Daoy (cell line): ENCODE data around the gene SLC6A3. TPM values are rescaled to one million over a fixed set of nuclear protein-coding genes. Genes with fewer than 3 reads are reported as not detected.
"Not testable (repeated sequence)": the region's sequence is repeated elsewhere in the genome, so short reads cannot be mapped to it uniquely, and the experiment has no call there.

Source experiments
- DNase-seq: peaks from one replicate; pipeline ENCODE4 v3.0.0-alpha.2; 2015; ENCODE audit warnings: low read depth
- total RNA-seq: library from RNA; depleted of rRNA; stranded (reverse); fragments of >200 nt; shearing (Covaris generic); gene quantifications from 2 replicates; pipeline ENCODE4 v1.2.3, GENCODE V29; 2014

SLC6A3 gene
- total RNA-seq, 1 experiment from 2014 or later, result not detected

- no peak for DNase-seq
Observed at GRCh38 chr5:1465117-1465516, 19.9 kb upstream of the SLC6A3 start.

GRCh38 chr5:1464511-1464910 is 19.3 kb upstream of the SLC6A3 start:
- no peak for DNase-seq

GRCh38 chr5:1464096-1464446 is 18.8 kb upstream of the SLC6A3 start:
- no peak for DNase-seq

- DNase-seq, result no peak
Observed at GRCh38 chr5:1463326-1464095, 18.3 kb upstream of the SLC6A3 start.

- no peak for DNase-seq
Observed at GRCh38 chr5:1462358-1462757, 17.1 kb upstream of the SLC6A3 start.

- no peak for DNase-seq
Observed at GRCh38 chr5:1461396-1461795, 16.2 kb upstream of the SLC6A3 start.

GRCh38 chr5:1460054-1460682 is 14.9 kb upstream of the SLC6A3 start:
- no peak for DNase-seq

GRCh38 chr5:1459435-1459834 is 14.2 kb upstream of the SLC6A3 start:
- DNase-seq, result not testable (repeated sequence)

- DNase-seq, result not testable (repeated sequence)
Observed at GRCh38 chr5:1456110-1456881, 11.1 kb upstream of the SLC6A3 start.

- DNase-seq, result no peak
Observed at GRCh38 chr5:1453613-1454012, 8.4 kb upstream of the SLC6A3 start.

GRCh38 chr5:1449081-1449630 is 3.9 kb upstream of the SLC6A3 start:
- no peak for DNase-seq

GRCh38 chr5:1448511-1449011 is 3.3 kb upstream of the SLC6A3 start:
- no peak for DNase-seq

GRCh38 chr5:1447671-1448361 is 2.6 kb upstream of the SLC6A3 start:
- DNase-seq, result no peak

GRCh38 chr5:1446602-1447343 is 1.5 kb upstream of the SLC6A3 start:
- DNase-seq, result no peak

GRCh38 chr5:1445689-1446601 is 705 bp upstream of the SLC6A3 start:
- no peak for DNase-seq

- no peak for DNase-seq
Observed at GRCh38 chr5:1444361-1445189, 665 bp downstream of the SLC6A3 start.

- no peak for DNase-seq
Observed at GRCh38 chr5:1443991-1444360, 1.3 kb downstream of the SLC6A3 start.

GRCh38 chr5:1443171-1443570 is 2.1 kb downstream of the SLC6A3 start:
- DNase-seq, result no peak
